GM21717 (cell line): ENCODE data around the gene LRRC23.
"Not testable (repeated sequence)": the region's sequence is repeated elsewhere in the genome, so short reads cannot be mapped to it uniquely, and the experiment has no call there.

Source experiments
- ATAC-seq: cut with Tn5 transposase; IDR thresholded peaks from one replicate; pipeline ENCODE4 v1.9.1; 2021; ENCODE audit warnings: mild to moderate bottlenecking, moderate library complexity; ENCODE audit not compliant: unreplicated experiment

The LRRC23 gene

DNA sequence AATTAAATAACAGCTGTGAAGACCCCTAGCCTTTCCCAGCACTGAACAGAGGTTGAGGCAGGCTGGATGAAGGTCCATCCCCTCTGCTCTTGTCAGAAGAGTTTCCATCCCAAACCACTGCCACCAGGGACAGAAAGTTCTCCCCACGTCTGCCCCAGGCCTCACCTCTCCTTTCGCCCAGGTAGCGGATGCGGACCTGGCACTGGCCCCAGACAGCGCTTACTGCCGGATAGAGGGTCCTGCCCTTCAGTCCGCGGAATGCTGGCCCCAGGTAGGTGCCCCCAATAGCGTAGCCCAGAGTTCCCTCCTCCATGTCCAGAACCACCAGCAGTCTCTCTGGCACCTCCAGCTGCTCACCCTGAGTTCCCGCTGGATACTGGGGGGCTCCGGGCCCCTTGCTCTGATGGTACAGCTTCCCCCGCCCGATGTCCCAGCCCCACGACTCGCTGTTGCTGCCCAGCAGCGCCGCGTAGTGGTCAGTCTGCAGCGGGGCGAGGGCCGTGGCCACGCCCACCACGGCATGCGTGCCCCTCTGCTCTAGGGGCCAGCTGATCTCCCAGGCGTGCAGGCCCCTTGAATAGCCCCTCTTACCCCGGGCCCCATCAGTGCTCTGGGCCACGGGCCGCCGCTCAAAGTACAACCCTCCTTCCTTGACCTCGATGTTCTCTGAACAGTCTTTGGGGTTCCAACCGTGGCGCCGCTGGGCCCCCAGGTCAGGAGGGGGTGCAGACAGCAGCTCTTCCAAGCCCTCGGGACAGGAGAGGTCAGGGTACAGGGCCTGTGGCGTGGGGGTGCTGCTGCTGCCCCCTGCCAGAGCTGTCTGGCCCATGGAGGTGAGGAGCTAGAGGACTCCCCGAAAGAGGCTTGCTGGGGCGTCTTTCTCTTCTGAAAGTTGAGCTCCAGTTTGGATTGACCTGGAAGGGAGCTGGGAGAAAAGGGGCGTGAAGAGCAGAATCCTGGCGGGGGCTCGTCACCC, 32.3 kb upstream of the LRRC23 start:
- ATAC-seq = no peak

DNA sequence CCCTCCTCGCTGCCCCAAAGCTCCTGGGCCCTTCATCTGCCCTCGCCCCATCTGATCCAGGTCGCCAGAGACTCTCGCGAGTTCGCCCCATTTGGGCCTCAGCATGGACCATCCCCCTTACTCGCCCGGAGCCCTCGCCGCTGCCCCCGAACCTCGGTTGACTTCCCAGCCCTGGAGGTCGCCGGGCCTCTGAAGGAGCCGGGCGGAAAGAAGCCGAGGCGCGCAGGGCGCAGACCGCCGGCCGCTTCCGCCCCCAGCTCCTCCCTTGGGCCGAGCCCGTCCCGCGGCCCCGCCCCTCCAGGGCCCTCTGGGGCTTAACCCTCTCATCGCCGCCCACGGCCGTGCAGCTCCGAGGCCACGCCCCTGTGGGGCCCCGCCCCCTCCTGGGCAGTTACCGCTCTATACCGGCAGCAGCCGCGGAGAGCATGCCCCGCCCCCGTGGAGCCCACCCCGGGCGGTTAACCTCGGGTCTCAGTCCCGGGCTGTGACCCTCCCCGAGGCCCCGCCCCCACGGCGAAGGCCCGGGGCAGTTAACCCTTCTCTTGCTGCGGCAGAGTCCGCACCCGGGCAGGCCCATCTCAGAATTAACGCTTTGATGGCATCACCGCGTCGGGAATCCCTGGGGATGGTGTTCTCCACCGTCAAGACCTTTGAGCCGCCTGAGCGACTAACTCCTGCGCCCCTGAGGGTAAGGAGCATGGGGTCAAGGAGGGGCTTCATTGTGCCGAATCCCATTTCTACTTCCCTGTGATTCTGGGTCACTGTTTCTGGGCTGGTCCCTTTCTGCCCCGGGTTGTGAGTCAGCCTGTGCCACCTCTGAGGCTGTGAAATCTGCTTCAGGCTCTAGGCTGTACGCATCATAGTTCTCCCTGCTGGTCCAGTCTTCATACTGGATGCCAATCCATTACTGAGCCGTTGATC, 31.3 kb upstream of the LRRC23 start, which contains the start of gene SPSB2:
TSS of gene SPSB2 (minus strand) at position 210 of the 921 bp plus-strand sequence. CDS start 402 bp downstream, outside the sequence.
- ATAC-seq = peak; percentile 57

DNA sequence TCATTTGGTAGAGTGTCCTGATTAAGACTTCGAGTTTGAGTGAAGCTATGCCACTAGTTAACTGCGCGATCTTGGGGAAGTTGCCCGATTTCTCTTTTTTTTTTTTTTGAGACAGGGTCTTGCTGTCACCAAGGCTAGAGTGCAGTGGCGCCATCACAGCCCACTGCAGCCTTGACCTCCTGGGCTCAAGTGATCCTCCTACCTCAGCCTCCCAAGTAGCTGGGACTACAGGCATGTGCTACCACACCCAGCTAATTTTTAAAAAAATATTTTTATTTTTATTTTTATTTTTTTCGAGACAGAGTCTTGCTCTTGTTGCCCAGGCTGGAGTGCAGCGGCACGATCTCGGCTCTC, 30.6 kb upstream of the LRRC23 start:
- not testable (repeated sequence) for ATAC-seq

DNA sequence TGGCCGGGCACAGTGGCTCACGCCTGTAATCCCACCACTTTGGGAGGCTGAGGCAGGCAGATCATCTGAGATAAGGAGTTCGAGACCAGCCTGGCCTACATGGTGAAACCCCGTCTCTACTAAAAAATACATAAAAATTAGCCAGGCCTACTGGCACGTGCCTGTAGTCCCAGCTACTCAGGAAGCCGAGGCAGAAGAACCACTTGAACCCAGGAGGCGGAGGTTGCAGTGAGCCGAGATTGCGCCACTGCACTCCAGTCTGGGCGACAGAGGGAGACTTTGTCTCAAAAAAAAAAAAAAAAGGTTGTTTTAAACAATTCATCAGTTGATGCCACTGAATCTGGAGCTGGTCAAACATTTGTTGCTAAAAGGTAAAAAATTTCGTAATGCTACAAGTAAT, 24.8 kb upstream of the LRRC23 start:
- ATAC-seq = not testable (repeated sequence)

DNA sequence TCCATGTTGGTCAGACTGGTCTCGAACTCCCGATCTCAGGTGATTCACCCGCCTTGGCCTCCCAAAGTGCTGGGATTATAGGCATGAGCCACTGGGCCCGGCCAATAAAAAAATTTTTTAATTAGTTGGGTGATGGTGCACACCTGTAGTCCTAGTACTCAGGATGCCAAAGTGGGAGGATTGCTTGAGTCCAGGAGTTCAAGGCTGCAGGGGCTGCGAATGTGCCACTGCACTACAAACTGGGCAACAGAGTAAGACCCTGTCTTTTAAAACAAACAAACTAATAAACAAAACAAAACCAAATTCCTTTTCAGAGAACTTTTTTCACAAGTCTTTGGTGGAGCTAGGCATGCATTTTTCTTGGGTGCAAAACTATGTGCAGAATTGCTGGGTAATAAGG, 21.4 kb upstream of the LRRC23 start:
- ATAC-seq = no peak

DNA sequence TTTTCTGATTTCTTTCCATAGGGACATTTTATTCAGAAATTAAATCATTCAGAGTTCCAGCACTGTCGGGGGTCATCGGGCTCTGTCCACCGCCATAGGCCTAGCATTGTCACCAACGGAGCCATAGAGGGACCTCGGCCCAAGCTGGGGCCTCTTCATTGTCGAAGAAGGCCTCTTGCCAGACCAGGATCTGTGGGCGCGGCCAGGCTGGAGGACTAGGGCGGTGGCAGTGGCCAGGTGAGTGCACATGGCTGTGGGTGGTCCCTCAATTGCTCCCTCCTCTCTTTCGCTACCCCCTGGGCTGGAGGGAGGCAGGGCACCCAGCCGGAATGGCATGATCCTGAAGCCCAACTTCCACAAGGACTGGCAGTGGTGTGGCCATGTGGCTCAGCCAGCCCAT, 20.9 kb upstream of the LRRC23 start:
- no peak for ATAC-seq

DNA sequence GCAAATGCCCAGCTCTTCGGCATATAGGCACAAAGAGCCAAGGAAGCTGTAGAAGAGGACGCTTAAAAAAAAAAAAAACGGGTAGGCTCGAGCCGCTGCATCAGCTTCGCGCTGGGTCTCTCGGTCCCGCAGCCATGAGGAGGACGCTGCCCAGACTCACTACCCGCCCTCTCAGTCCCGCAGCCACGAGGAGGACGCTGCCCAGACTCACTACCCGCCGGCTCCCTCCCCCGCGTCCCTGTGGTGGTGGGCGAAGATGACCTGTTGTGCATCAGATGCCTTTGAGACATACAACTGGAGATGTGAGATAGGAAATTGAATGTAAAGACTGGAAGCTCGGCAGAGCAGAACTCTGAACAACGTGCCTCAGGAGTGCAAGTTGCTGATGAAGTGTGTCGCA, 20.1 kb upstream of the LRRC23 start:
- no peak for ATAC-seq

DNA sequence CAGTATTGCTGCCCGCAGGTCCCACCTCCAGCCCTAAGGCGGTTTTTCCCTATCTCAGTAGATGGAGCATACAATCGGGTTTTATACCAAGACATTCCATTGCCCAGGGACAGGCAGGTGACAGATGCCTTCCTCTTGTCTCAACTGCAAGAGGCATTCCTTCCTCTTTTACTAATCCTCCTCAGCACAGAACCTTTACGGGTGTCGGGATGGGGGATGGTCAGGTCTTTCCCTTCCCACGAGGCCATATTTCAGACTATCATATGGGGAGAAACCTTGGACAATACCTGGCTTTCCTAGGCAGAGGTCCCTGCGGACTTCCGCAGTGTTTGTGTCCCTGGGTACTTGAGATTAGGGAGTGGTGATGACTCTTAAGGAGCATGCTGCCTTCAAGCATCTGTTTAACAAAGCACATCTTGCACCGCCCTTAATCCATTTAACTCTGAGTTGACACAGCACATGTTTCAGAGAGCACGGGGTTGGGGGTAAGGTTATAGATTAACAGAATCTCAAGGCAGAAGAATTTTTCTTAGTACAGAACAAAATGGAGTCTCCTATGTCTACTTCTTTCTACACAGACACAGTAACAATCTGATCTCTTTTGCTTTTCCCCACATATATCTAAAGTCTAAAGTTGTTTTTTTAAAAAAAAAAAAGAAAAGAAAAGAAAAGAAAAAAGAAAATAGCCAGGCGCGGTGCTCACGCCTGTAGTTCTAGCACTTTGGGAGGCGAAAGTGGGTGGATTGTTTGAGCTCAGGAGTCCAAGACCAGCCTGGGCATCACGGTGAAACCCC, 18.2 kb upstream of the LRRC23 start:
- not testable (repeated sequence) for ATAC-seq

DNA sequence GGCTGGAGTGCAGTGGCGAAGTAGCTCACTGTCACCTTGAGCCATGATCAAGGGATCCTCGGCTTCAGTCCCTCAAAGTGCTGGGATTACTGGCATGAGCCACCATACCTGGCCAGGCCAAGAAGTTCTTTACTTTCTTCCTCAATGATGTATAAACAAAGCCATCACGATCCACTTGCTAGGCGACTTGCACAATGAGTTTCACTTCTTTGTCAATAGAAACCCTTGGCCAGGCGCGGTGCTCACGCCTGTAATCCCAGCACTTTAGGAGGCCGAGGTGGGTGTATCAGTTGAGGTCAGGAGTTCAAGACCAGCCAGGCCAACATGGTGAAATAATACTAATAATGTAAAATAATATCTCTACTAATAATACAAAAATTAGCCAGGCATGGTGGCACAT, 17.2 kb upstream of the LRRC23 start:
- ATAC-seq = no peak

DNA sequence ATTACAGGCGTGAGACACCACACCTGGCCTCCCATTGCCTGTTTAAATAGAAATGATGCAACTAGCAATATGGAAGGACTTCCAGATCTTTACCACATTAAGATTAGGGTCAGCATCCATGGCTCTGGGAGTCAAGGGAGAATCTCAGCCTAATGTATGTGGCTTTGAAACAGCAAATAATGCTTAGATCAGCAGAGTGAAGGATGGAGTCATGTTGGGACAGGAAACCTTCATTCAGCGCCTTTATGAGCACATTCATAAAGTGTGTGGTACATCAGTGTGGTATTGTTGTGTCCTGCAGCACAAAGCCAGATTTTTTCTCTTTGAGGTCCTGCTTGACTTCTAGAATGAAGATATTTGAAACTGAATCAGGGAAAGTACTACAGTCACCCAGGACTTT, 16.3 kb upstream of the LRRC23 start:
- no peak for ATAC-seq

DNA sequence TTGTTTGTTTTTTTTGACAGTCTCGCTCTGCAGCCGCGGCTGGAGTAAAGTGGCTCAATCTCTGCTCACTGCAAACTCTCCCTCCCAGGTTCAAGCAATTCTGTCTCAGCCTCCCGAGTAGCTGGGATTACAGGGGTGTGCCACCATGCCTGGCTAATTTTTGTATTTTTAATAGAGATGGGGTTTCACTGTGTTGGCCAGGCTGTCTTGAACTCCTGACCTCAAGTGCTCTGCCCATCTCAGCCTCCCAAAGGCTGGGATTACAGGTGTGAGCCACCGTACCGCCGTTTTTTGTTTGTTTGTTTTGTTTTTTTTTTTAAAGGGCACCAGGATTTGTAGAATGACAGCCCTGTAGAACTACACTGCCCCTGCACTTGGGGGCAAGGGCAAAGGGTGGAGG, 15.8 kb upstream of the LRRC23 start:
- not testable (repeated sequence) for ATAC-seq

DNA sequence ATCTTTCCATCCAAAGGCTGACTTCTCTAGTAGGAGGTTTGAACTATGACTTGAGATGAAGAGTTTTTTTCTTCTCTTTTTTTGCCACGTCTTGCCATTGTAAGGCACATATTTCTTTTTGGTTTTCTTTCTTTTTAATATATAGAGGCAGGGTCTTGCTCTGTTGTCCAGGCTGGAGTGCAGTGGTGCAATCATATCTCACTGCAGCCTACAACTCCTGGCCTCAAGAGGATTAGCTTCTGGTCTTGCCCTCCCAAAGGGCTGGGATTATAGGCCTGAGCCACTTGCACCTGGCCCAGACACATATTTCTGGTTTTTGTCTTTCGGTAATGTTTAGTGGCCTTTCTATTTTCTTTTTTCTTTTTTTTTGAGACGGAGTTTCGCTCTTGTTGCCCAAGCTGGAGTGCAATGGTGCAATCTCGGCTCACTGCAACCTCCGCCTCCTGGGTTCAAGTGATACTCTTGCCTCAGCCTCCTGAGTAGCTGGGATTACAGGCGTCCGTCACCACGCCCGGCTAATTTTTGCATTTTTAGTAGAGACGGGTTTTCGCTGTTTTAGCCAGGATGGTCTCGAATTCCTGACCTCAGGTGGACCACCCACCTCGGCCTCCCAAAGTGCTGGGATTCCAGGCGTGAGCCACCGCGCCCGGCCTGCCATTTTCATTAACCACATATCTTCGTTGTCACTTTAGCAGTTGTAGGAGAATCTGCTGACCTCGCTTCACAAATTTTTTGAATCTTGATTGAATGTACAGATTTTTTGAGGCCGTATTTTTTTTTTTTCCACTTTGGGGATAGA, 14.6 kb upstream of the LRRC23 start:
- not testable (repeated sequence) for ATAC-seq

DNA sequence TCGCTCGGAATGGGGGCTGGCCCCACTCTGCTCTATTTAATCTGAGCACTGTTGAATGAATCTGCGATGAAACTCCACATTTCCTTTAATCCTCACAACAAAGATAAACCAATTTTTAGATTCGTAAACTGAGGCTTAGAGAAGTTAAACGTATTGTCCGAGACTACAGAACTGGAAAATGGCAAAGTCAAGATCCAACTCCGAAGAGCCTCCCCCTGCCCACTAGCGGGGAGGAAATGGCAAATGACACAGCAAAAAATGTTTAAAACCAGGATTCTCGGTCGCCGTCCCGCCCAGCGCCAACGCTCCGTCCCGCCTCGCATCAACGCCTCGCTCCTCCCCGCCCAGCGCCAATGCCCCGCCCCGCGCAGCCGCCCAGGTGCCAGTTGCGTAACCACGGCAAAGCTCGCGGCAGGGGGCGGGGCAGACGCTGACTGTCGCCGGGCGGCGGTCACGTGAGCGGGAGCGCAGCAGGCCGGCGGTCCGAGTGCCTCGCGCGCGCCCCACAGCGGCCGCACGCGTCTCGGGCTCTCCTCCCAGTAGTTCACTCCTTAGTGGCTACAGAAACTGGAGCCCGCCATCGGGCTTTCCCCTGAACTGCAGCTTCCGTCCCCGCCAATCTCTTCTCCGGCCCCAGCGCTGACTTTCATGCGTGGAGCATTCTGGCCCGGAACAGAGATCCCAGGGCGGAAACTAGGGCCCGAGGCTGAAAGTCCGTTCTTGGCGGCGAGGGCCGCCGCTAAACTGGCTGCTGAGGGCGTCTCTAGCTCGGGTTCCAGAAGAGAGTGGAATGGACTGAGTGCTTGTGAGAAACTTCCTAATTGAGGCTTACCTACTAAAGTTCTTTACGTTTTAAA, 13.6 kb upstream of the LRRC23 start:
- ATAC-seq = peak; percentile 86

DNA sequence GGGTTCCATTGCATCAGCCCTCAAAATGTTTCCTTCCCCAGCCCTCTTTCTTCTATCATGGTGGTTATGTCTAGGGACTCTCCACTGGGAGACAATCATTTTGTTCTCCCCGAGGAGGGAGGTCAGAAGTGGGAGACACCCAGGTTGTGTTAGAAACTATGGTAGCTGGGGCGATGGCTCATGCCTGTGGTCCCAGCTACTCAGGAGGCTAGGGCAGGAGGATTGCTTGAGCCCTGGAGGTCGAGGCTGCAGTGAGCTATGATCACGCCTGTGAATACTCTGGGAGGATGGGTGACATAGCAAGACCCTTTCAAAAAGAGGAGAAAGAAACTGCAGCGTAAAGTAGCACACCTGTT, 13.0 kb upstream of the LRRC23 start:
- ATAC-seq = peak; percentile 14

DNA sequence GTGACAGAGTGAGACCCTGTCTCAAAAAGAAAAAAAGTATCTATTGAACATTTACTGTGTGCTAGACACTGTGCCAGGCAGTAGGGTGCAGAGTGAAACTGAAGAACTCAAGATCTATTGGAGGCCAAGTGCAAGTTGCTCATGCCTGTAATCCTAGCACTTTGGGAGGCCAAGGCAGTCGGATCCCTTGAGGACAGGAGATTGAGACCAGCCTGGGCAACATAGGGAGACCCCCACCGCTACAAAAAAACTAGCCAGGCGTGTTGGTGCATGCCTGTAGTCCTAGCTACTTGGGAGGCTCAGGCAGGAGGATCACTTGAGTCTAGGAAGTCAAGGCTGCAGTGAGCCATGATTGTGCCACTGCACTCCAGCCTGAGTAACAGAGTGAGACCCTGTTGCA, 11.9 kb upstream of the LRRC23 start:
- ATAC-seq = not testable (repeated sequence)

DNA sequence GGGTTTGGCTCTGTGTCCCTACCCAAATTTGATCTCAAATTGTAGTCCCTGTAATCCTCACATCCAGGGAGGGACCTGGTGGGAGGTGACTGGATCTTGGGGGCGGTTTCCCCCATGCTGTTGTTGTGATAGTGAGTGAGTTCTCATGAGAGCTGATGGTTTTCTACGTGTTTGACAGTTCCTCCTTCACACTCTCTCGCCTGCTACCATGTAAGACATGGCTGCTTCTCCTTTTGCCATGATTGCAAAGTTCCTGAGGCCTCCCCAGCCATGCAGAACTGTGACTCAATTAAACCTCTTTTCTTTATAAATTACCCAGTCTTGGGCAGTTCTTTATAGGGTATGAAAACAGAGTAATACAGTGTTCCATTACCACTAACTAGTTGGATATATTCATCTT, 10.3 kb upstream of the LRRC23 start:
- ATAC-seq = no peak

DNA sequence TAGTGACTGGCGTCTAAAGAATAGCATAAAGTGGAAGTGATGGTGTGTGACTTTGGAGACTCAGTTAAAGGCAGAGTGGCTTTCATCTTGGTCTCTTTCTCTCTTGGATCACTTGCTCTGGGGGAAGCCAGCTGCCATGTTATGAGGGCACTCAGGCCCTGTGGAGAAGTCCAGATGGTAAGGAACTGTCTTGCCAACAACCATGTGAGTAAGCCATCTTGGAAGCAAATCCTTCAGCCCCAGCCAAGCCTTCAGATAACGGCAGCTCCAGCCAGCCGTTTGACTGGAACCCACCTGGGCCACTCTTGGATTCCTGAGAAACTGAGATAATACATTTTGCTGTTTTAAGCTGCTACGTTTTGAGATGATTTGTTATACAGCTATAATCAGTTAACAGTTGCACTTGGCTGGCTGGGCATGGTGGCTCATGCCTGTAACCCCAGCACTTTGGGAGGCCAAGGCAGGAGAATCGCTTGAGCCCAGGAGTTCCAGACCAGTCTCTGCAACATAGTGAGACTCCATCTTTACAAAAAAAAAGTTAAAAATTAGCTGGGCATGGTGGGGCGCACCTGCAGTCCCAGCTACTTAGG, 7.7 kb upstream of the LRRC23 start:
- ATAC-seq = no peak

DNA sequence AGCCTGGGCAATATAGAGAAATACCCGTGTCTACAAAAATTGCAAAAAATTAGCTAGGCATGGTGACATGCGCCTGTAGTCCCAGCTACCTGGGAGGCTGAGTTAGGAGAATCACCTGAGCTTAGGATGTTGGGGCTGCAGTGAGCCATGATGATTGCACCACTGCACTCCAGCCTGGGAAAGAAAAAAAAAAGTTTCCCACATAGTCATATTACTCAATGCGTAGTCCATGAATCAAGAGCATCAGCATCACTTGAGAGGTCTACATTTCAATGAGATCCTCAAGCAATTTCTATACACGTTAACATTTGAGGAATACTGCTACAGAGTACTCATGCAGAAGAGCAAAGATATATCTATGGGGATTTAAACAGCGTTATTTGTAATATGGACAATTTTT, 5.2 kb upstream of the LRRC23 start:
- no peak for ATAC-seq
